H9 (cell line): ENCODE data around the gene MTMR6. TPM values are rescaled to one million over a fixed set of nuclear protein-coding genes. Genes with fewer than 3 reads are reported as not detected.

Source experiments
- DNase-seq: peaks from one replicate; pipeline ENCODE4 v3.0.0-alpha.2; 2017
- H2AFZ ChIP-seq: one replicate; pipeline ENCODE4 v1.6.1; 2013; ENCODE audit warnings: mild to moderate bottlenecking, low read length, control low read depth, moderate library complexity
- H2AK5ac ChIP-seq: 2 replicates; pipeline ENCODE4 v1.6.1; 2013; ENCODE audit warnings: low read length, control low read depth, mixed read lengths; ENCODE audit not compliant: insufficient read length
- H2BK120ac ChIP-seq: one replicate; pipeline ENCODE4 v1.6.1; 2013; ENCODE audit warnings: low read depth, mild to moderate bottlenecking, low read length, control low read depth, inconsistent platforms; ENCODE audit not compliant: poor library complexity, severe bottlenecking
- H2BK12ac ChIP-seq: 2 replicates; pipeline ENCODE4 v1.6.1; 2013; ENCODE audit warnings: low read length, control low read depth, mixed read lengths, low read depth; ENCODE audit not compliant: insufficient read length
- H2BK15ac ChIP-seq: 2 replicates; pipeline ENCODE4 v1.6.1; 2013; ENCODE audit warnings: low read depth, low read length, control low read depth
- H2BK20ac ChIP-seq: one replicate; pipeline ENCODE4 v1.6.1; 2013; ENCODE audit warnings: low read depth, mild to moderate bottlenecking, low read length, control low read depth, inconsistent platforms; ENCODE audit not compliant: poor library complexity, severe bottlenecking
- H2BK5ac ChIP-seq: 2 replicates; pipeline ENCODE4 v1.6.1; 2013; ENCODE audit warnings: low read length, control low read depth, mixed read lengths; ENCODE audit not compliant: insufficient read length
- H3K14ac ChIP-seq: 2 replicates; pipeline ENCODE4 v1.6.1; 2013; ENCODE audit warnings: low read length, control low read depth; ENCODE audit not compliant: insufficient read depth
- H3K18ac ChIP-seq: 2 replicates; pipeline ENCODE4 v1.6.1; 2013; ENCODE audit warnings: low read depth, mild to moderate bottlenecking, mixed read lengths, low read length, control low read depth; ENCODE audit not compliant: insufficient read length
- H3K23ac ChIP-seq: 2 replicates; pipeline ENCODE4 v1.6.1; 2013; ENCODE audit warnings: low read length, control low read depth, mixed read lengths, low read depth; ENCODE audit not compliant: insufficient read length
- H3K23me2 ChIP-seq: 2 replicates; pipeline ENCODE4 v1.6.1; 2013; ENCODE audit warnings: low read depth, mild to moderate bottlenecking, mixed read lengths, low read length, control low read depth; ENCODE audit not compliant: insufficient read length, poor library complexity, severe bottlenecking
- H3K27ac ChIP-seq: 2 replicates; pipeline ENCODE4 v1.5.1; 2013; ENCODE audit warnings: low read length, control low read depth, mixed read lengths, low read depth; ENCODE audit not compliant: insufficient read length
- H3K27me3 ChIP-seq: 2 replicates; pipeline ENCODE4 v1.6.1; 2013; ENCODE audit warnings: low read length, control low read depth, inconsistent platforms; ENCODE audit not compliant: insufficient read depth
- H3K4ac ChIP-seq: 2 replicates; pipeline ENCODE4 v1.6.1; 2013; ENCODE audit warnings: low read depth, mild to moderate bottlenecking, control low read depth, inconsistent platforms, low read length, moderate library complexity
- H3K4me1 ChIP-seq: 2 replicates; pipeline ENCODE4 v1.6.1; 2013; ENCODE audit warnings: low read length, control low read depth, inconsistent platforms; ENCODE audit not compliant: insufficient read depth
- H3K4me2 ChIP-seq: 2 replicates; pipeline ENCODE4 v1.6.1; 2013; ENCODE audit warnings: low read length, control low read depth, mixed read lengths; ENCODE audit not compliant: insufficient read length, insufficient read depth
- H3K56ac ChIP-seq: 2 replicates; pipeline ENCODE4 v1.6.1; 2013; ENCODE audit warnings: low read depth, mild to moderate bottlenecking, mixed read lengths, low read length, control low read depth; ENCODE audit not compliant: insufficient read length
- H3K79me1 ChIP-seq: 2 replicates; pipeline ENCODE4 v1.6.1; 2013; ENCODE audit warnings: low read depth, mild to moderate bottlenecking, moderate library complexity, low read length, control low read depth, inconsistent platforms; ENCODE audit not compliant: insufficient read depth, poor library complexity, severe bottlenecking
- H3K79me2 ChIP-seq: 2 replicates; pipeline ENCODE4 v1.6.1; 2013; ENCODE audit warnings: low read length, control low read depth, inconsistent platforms; ENCODE audit not compliant: insufficient read depth
- H3K9ac ChIP-seq: 2 replicates; pipeline ENCODE4 v1.6.1; 2013; ENCODE audit warnings: low read length, control low read depth, mixed read lengths; ENCODE audit not compliant: insufficient read length; ENCODE audit errors: extremely low read depth
- H3K9me3 ChIP-seq: one replicate; pipeline ENCODE4 v1.6.1; 2013; ENCODE audit warnings: low read depth, low read length, inconsistent platforms; ENCODE audit not compliant: control insufficient read depth
- H3T11ph ChIP-seq: one replicate; pipeline ENCODE4 v1.6.1; 2013; ENCODE audit warnings: mild to moderate bottlenecking, low read length, control low read depth, inconsistent platforms
- H4K20me1 ChIP-seq: one replicate; pipeline ENCODE4 v1.6.1; 2013; ENCODE audit not compliant: control insufficient read depth, insufficient read length, insufficient read depth
- H4K5ac ChIP-seq: 2 replicates; pipeline ENCODE4 v1.6.1; 2013; ENCODE audit warnings: low read depth, mild to moderate bottlenecking, mixed read lengths, low read length, control low read depth; ENCODE audit not compliant: insufficient read length
- H4K8ac ChIP-seq: replicated peaks from 2 replicates; pipeline ENCODE4 v1.6.1; 2013; ENCODE audit warnings: low read length, control low read depth, mixed read lengths, low read depth; ENCODE audit not compliant: insufficient read length
- H4K91ac ChIP-seq: 2 replicates; pipeline ENCODE4 v1.6.1; 2013; ENCODE audit warnings: low read depth, mild to moderate bottlenecking, moderate library complexity, mixed read lengths, low read length, control low read depth; ENCODE audit not compliant: insufficient read length
- H3K27ac Mint-ChIP-seq, 3 experiments: 2 replicates in 2 of 3; 3 replicates in 1 of 3; pipeline ENCODE4 v1.8.0; 2020 to 2021; ENCODE audit warnings: mixed read lengths in 3 of 3, mild to moderate bottlenecking in 1 of 3, moderate library complexity in 1 of 3
- H3K27me3 Mint-ChIP-seq: 2 replicates; pipeline ENCODE4 v1.8.0; 2021; ENCODE audit warnings: low read depth, mild to moderate bottlenecking, moderate library complexity, mixed read lengths
- H3K36me3 Mint-ChIP-seq, 3 experiments: 2 replicates in 2 of 3; 3 replicates in 1 of 3; pipeline ENCODE4 v1.8.0; 2020 to 2021; ENCODE audit warnings: low read depth in 3 of 3, mixed read lengths in 3 of 3; ENCODE audit not compliant: insufficient read depth in 1 of 3
- H3K4me1 Mint-ChIP-seq, 2 experiments: 2 replicates each; pipeline ENCODE4 v1.8.0; 2020; ENCODE audit warnings: mixed read lengths in 2 of 2
- H3K4me3 Mint-ChIP-seq, 2 experiments: 2 replicates in 1 of 2; 3 replicates in 1 of 2; pipeline ENCODE4 v1.8.0; 2020 to 2021; ENCODE audit warnings: mild to moderate bottlenecking in 2 of 2, mixed read lengths in 2 of 2, moderate library complexity in 1 of 2
- H3K9me3 Mint-ChIP-seq, 2 experiments: 2 replicates in 1 of 2; 3 replicates in 1 of 2; pipeline ENCODE4 v1.8.0; 2020; ENCODE audit warnings: mild to moderate bottlenecking in 2 of 2, mixed read lengths in 2 of 2, moderate library complexity in 1 of 2
- CTCF ChIP-seq: fragments of 200-600 bp; sonication (generic); conservative IDR thresholded peaks from 3 replicates; pipeline ENCODE4 v1.8.0; 2021; ENCODE audit warnings: antibody characterized with exemption, mild to moderate bottlenecking
- WGBS: extraction: QIAGEN DNeasy Blood & Tissue Kit; methylation state at CpG from one replicate; pipeline ENCODE4 v1.1.7; 2013; ENCODE audit warnings: missing lambda C conversion rate, low lambda C conversion rate, mixed read lengths; ENCODE audit not compliant: insufficient read length; ENCODE audit errors: extremely low coverage; 5-methylcytosine and 5-hydroxymethylcytosine counted together
- total RNA-seq: library from RNA; stranded (reverse); gene quantifications from 2 replicates; pipeline ENCODE4 v1.2.1, GENCODE V29; 2021

Gene MTMR6
- total RNA-seq, 1 experiment from 2014 or later: 7.0 TPM

- Histone ChIP-seq H3K79me1 (no peaks in the 10 kb centered on the region), H2BK120ac (no peak overlapping the region), H2AFZ (no peak overlapping the region), H3K4me1 (no peaks in the 10 kb centered on the region), H3K4ac (no peak overlapping the region), H4K5ac (no peak overlapping the region), H4K8ac (no peak overlapping the region), H2BK5ac (no peak overlapping the region), H3K14ac (no peak overlapping the region), H3K9me3 (no peaks in the 10 kb centered on the region), H2AK5ac (no peak overlapping the region), H3K23me2 (no peaks in the 10 kb centered on the region), H3K56ac (no peak overlapping the region), H2BK20ac (no peak overlapping the region), H2BK15ac (no peak overlapping the region), H3K4me2 (no peak overlapping the region), H2BK12ac (no peak overlapping the region), H4K91ac (no peak overlapping the region), H3K9ac (no peak overlapping the region), H3K27ac (no peak overlapping the region), H3K79me2 (no peaks in the 10 kb centered on the region), H4K20me1 (no peaks in the 10 kb centered on the region), H3K23ac (no peak overlapping the region), H3T11ph (no peak overlapping the region), H3K18ac (no peak overlapping the region), H3K27me3 (no peaks in the 10 kb centered on the region; the same call in 1 of the 2 replicates)
- no peak for DNase-seq
- Mint-ChIP-seq H3K27me3 (peaks cover 2% of the 10 kb centered on the region), H3K4me1 (peaks cover 8 to 13% of the 10 kb centered on the region in 2 experiments), H3K9me3 (no peaks in the 10 kb centered on the region; a peak in 1 of 5 replicates), H3K4me3 (no peak overlapping the region), H3K36me3 (no peaks in the 10 kb centered on the region), H3K27ac (no peak overlapping the region)
- WGBS: no CpG with 5 or more reads among the region's 8 CpGs
- no peak for TF ChIP-seq CTCF
These were observed 79.9 kb downstream of the MTMR6 start for GRCh38 chr13:25207291-25207810.
